Measurements from ENCODE around the gene ZDHHC11B.

- no peak for TF ChIP-seq CTCF (IDR thresholded peaks at IDR 0.05; ENCODE audit: low read depth, low read length)
- TF ChIP-seq EZH2phosphoT487 (IDR thresholded peaks at IDR 0.05; ENCODE audit: low read depth) = no peak
Measured at GRCh38 chr5:757346-757930, 27.1 kb downstream of the ZDHHC11B start.

Data from OCI-LY3 (cell line).